ENCODE data around the gene CSTF1. TPM values are rescaled to one million over a fixed set of nuclear protein-coding genes. Genes with fewer than 3 reads are reported as not detected.

Gene CSTF1
- polyA plus RNA-seq, 1 of the 3 experiments (the other 2 are of a cell fraction), result 23.4 TPM

- Histone ChIP-seq H3K79me2 (ENCODE audit: insufficient read depth) (no peaks in the 10 kb centered on the region), H3K36me3 (replicated peaks in 1 of 2; ENCODE audit: control insufficient read depth in 1 of 2, insufficient read depth in 2 of 2, low read length in 1 of 2) (no peaks in the 10 kb centered on the region), H3K4me3 (ENCODE audit: low read depth in 2 of 2, low read length in 1 of 2) (no peak overlapping the region), H3K4me2 (no peak overlapping the region), H3F3A (replicated peaks; ENCODE audit: insufficient read depth) (no peaks in the 10 kb centered on the region), H2AFZ (ENCODE audit: low read depth) (no peak overlapping the region), H3K27ac (ENCODE audit: low read depth in 2 of 2, low read length in 1 of 2) (no peak overlapping the region), H3K9ac (no peak overlapping the region), H3K4me1 (ENCODE audit: control insufficient read depth in 1 of 2, insufficient read depth in 2 of 2, low read depth in 1 of 2, low read length in 1 of 2) (peaks cover 0 to 6% of the 10 kb centered on the region in 2 experiments; a peak in 1 of 4 replicates), H3K27me3 (ENCODE audit: insufficient read depth) (no peaks in the 10 kb centered on the region; the same call in 1 of the 2 replicates), H3K9me2 (no peaks in the 10 kb centered on the region), H4K20me1 (ENCODE audit: insufficient read depth) (no peaks in the 10 kb centered on the region), H3K9me3 (no peaks in the 10 kb centered on the region)
- no peak for DNase-seq
- 44% methylated on average over 3 of the region's 3 CpGs for WGBS (ENCODE audit: low lambda C conversion rate)
- POLR2A ChIA-PET, result no interaction called here
- no peak for TF ChIP-seq RCOR1 (IDR thresholded peaks at IDR 0.05; ENCODE audit: low read length)
- no peak for TF ChIP-seq TCF12 (IDR thresholded peaks at IDR 0.05)
- no peak for TF ChIP-seq MEF2A (IDR thresholded peaks at IDR 0.05; ENCODE audit: borderline replicate concordance, low read depth)
- no peak for TF ChIP-seq PBX3 (IDR thresholded peaks at IDR 0.05)
- no peak for TF ChIP-seq JUND (IDR thresholded peaks at IDR 0.05)
- no peak for TF ChIP-seq MAX (IDR thresholded peaks at IDR 0.05; ENCODE audit: low read depth)
- TF ChIP-seq GATA2 (CRISPR knock-in tag; IDR thresholded peaks at IDR 0.05), result no peak
- no peak for TF ChIP-seq CHD2 (IDR thresholded peaks at IDR 0.05; ENCODE audit: low read length, partially characterized antibody)
- TF ChIP-seq RFX5 (IDR thresholded peaks at IDR 0.05; ENCODE audit: low read length), result no peak
- TF ChIP-seq GABPA (IDR thresholded peaks at IDR 0.05; ENCODE audit: low read depth), result no peak
- no peak for TF ChIP-seq ELF1 (IDR thresholded peaks at IDR 0.05)
- TF ChIP-seq, protein P1, sequence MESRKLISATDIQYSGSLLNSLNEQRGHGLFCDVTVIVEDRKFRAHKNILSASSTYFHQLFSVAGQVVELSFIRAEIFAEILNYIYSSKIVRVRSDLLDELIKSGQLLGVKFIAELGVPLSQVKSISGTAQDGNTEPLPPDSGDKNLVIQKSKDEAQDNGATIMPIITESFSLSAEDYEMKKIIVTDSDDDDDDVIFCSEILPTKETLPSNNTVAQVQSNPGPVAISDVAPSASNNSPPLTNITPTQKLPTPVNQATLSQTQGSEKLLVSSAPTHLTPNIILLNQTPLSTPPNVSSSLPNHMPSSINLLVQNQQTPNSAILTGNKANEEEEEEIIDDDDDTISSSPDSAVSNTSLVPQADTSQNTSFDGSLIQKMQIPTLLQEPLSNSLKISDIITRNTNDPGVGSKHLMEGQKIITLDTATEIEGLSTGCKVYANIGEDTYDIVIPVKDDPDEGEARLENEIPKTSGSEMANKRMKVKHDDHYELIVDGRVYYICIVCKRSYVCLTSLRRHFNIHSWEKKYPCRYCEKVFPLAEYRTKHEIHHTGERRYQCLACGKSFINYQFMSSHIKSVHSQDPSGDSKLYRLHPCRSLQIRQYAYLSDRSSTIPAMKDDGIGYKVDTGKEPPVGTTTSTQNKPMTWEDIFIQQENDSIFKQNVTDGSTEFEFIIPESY (IDR thresholded peaks at IDR 0.05; ENCODE audit: borderline replicate concordance, low read depth), result no peak
- no peak for TF ChIP-seq POLR2AphosphoS5 (IDR thresholded peaks at IDR 0.05; ENCODE audit: low read depth, low read length)
- TF ChIP-seq NFIC (IDR thresholded peaks at IDR 0.05; ENCODE audit: borderline replicate concordance), result no peak
- no peak for TF ChIP-seq TEAD4 (IDR thresholded peaks at IDR 0.05; ENCODE audit: borderline replicate concordance, insufficient read depth)
- TF ChIP-seq RXRA (IDR thresholded peaks at IDR 0.05; ENCODE audit: borderline replicate concordance, low read depth), result no peak
- no peak for TF ChIP-seq NRF1 (IDR thresholded peaks at IDR 0.05; ENCODE audit: low read depth, low read length)
- CTCF ChIA-PET, result interaction anchor here (0.7 to 5.5 kb wide), 16 partner anchors 8 to 1693 kb away, joined by 3 to 36 read pairs (median 5); partner anchors contain the start of genes FAM210B and MC3R
These were observed 49.7 kb upstream of the CSTF1 start for GRCh38 chr20:56342783-56343182.
